KOPT-K1 (cell line): Measurements from ENCODE around the gene FUT3.

Source experiments
- H3K27ac ChIP-seq: fragments of 200-600 bp; sonication (generic); 2 replicates; pipeline ENCODE4 v1.5.1; 2016; ENCODE audit warnings: antibody characterized with exemption, mild to moderate bottlenecking, low read depth, low read length; ENCODE audit not compliant: poor library complexity, severe bottlenecking
- H3K36me3 ChIP-seq: fragments of 200-600 bp; sonication (generic); 2 replicates; pipeline ENCODE4 v1.5.1; 2017; ENCODE audit warnings: antibody characterized with exemption, mild to moderate bottlenecking, low read length, moderate library complexity; ENCODE audit not compliant: insufficient read depth
- H3K9me3 ChIP-seq: fragments of 200-600 bp; sonication (generic); 2 replicates; pipeline ENCODE4 v1.5.1; 2017; ENCODE audit warnings: antibody characterized with exemption, low read length, mild to moderate bottlenecking; ENCODE audit not compliant: insufficient read depth, poor library complexity, severe bottlenecking

The FUT3 gene

GRCh38 chr19:5808120-5808816 is 43.0 kb downstream of the FUT3 start:
- Histone ChIP-seq H3K36me3 (no peaks in the 10 kb centered on the region), H3K9me3 (no peaks in the 10 kb centered on the region), H3K27ac (no peak overlapping the region)

GRCh38 chr19:5806905-5807304 is 44.3 kb downstream of the FUT3 start:
- H3K36me3 ChIP-seq = no peaks in the 10 kb centered on the region
- no peak overlapping the region for H3K27ac ChIP-seq
- no peaks in the 10 kb centered on the region for H3K9me3 ChIP-seq

DNA sequence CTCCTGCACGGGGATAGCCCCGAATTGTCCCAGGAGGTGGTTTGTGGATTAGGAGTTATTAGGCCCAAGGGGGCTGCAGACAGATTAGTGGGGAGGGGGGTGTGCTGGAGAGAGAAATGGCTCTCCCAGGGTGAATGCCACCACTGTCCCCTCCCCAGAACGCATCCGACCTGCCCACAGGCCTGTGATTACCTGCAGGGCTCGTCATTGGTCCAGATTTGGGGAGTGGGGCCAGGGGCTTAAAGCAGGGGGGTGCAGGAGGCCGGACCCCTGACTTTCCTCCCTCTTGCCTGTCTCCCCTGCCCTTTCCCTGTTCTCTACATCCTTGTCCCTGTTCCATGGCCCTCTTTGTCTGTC is 45.1 kb downstream of the FUT3 start:
- H3K27ac ChIP-seq = no peak overlapping the region
- no peaks in the 10 kb centered on the region for H3K36me3 ChIP-seq
- H3K9me3 ChIP-seq = no peaks in the 10 kb centered on the region

DNA sequence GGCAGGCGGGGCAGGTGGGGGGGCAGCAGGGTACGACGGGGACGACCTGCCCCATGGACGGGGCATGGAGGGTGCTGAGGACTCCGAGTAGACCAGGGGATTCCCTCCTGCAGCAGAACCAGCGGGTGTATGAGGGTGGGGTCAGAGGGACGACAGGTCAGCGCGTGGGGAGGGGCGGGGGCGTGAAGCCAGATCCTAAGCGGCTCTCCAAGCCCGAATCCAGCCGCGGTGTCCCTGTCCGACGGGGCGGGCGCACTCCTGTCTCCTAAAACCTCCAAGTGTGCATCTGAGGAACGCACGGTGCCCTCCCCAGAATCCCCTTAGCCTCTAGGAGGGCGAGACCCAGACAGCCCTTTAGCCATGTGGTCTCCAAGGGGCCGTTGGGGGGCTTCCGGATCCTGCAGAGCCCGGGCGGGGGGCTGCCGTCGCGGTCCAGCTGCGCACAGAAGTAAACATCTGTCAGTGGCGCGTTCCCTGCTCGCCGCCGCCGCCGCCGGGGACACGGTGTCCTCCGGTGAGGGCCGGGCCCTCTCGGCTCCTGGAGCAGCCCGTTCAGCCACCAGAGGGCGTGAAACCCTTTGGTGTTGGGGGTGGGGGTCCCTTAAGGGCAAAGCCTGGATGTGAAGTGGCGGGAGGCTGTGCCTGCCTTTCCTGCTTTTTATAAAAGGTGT is 45.7 kb downstream of the FUT3 start:
- Histone ChIP-seq H3K27ac (no peak overlapping the region), H3K36me3 (no peaks in the 10 kb centered on the region), H3K9me3 (no peaks in the 10 kb centered on the region)

DNA sequence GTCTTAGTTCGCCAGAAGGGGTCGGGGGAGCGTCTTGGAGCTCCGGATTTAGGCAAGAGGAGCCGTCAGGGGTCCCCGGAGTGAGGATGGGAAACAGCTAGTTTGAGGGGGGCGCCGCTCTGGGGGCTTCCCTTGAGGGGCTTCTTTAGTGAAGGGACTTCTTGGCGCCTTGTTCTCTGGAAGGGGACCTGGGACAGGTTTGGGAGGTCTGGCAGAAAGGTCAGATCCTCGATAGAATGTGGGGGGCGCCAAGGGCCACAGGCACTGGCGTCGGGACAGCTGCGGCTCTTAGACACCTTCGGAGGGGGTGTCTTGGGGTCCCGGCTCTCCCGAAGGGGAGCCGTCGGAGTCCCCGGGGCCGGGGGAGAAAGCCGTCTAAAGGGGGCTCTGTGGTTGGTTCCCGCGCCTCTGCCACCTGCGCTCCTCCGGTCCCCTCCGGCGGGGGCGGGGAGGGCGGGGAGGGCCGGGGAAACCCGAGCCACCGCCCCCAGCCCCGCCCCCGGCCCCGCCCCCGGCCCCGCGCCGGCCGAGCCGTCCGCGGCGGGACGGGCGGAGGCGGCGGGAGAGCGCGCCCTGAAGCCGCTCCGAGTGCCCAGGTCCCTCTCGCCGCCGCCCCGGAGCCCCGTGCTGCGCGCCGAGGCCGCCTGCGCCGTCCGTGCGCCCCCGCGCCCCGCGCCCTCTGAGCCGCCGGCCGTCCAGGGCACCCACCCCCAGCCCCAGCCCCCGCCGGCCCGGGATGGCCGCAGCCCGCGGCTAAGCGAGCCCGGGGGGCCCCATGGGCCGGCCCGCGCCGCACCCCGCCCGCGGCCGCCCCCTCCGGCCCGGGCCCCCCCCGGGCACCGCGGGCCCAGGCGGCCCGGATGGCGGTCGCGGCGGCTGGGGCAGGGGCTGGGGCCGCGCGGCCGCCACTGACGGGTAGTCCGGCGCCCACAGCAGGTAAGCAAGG is 46.5 kb downstream of the FUT3 start, which contains the start of gene NRTN:
Gene NRTN (plus strand): TSS at position 552 of the 946 bp plus-strand sequence. CDS start 19,099 bp downstream, outside the sequence.
- Histone ChIP-seq H3K36me3 (no peaks in the 10 kb centered on the region), H3K9me3 (no peaks in the 10 kb centered on the region), H3K27ac (no peak within 1 kb of the TSS)

- peak overlapping the region; percentile 42 for H3K27ac ChIP-seq
- no peaks in the 10 kb centered on the region for H3K36me3 ChIP-seq
- H3K9me3 ChIP-seq = no peaks in the 10 kb centered on the region
These were observed 47.3 kb downstream of the FUT3 start for GRCh38 chr19:5803752-5804515.

- Histone ChIP-seq H3K27ac (peak overlapping the region; percentile 42), H3K36me3 (no peaks in the 10 kb centered on the region), H3K9me3 (no peaks in the 10 kb centered on the region)
These were observed 47.9 kb downstream of the FUT3 start for GRCh38 chr19:5803441-5803751.

- Histone ChIP-seq H3K27ac (no peak overlapping the region), H3K36me3 (no peaks in the 10 kb centered on the region), H3K9me3 (no peaks in the 10 kb centered on the region)
These were observed 49.2 kb downstream of the FUT3 start for GRCh38 chr19:5801796-5802619.

- Histone ChIP-seq H3K9me3 (no peaks in the 10 kb centered on the region), H3K27ac (peak overlapping the region; percentile 50), H3K36me3 (no peaks in the 10 kb centered on the region)
These were observed 50.6 kb downstream of the FUT3 start for GRCh38 chr19:5800361-5801270.

DNA sequence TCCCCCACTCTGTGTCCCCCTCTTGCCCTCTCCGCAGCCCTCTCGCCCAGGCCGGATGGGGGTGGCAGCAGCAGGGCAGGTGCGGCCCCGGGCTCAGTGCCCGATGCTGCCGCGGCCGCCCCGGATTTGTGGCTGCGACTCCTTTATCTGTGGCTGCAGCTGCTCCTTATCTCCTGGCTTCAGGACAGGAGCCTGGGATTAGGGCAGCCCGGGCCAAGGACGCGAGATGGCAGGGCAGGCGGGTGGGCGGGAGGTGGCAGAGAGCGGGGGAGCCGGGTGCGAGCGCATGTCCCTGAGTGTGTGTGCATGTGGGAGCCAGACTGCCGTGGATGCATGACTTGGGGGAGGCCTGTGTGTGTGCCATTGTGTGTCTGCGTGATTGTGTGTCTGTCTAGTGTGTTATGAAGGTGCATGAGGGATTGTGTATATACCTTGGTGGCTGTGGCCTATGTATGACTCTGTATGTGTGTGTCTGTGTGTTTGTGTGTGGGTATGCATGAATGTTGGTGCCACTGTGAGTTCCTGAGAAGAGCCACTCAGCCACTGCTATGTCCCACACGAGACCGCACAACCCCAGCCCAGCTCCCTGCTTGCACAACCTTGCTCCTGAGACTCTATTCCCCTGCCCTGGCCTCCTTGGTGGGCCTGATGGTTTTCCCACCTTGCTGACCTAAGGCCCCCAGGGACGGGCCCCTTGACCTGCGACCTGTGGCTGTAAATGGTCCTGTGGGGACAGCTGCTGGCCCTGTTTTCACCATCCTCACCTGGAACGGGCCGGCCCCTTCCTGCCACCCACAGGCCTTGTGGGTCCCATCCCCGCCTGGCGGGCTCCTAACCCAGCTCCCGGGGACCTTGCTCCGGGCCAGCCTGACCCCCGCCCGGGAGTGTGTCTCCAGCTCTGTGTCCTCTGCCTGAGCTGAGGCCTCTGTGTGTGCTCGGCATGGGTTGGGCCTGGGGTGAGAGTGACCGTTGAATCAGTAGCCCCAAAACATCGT is 51.7 kb downstream of the FUT3 start:
- H3K27ac ChIP-seq = peak overlapping the region; percentile 50
- no peaks in the 10 kb centered on the region for H3K9me3 ChIP-seq
- no peaks in the 10 kb centered on the region for H3K36me3 ChIP-seq

- H3K9me3 ChIP-seq = no peaks in the 10 kb centered on the region
- no peak overlapping the region for H3K27ac ChIP-seq
- no peaks in the 10 kb centered on the region for H3K36me3 ChIP-seq
These were observed 53.0 kb downstream of the FUT3 start for GRCh38 chr19:5798244-5798643.

- Histone ChIP-seq H3K9me3 (no peaks in the 10 kb centered on the region), H3K36me3 (no peaks in the 10 kb centered on the region), H3K27ac (no peak overlapping the region)
These were observed 55.8 kb downstream of the FUT3 start for GRCh38 chr19:5795382-5795919.
